ENCODE results near the gene PIK3CA.

PIK3CA gene

GRCh38 chr3:179288845-179289244 lies 140.7 kb downstream of the PIK3CA start:
- Histone ChIP-seq H3K4me3 (ENCODE audit: insufficient read depth, low read depth, low read length) (no peak overlapping the region), H3K4me1 (ENCODE audit: control insufficient read depth, insufficient read depth, low read length) (no peaks in the 10 kb centered on the region), H3K27ac (ENCODE audit: insufficient read depth, low read depth, low read length, poor library complexity, severe bottlenecking) (no peak overlapping the region), H3K36me3 (ENCODE audit: control insufficient read depth, insufficient read depth, low read length) (no peaks in the 10 kb centered on the region), H3K9me3 (ENCODE audit: control insufficient read depth, low read length) (no peaks in the 10 kb centered on the region), H3K27me3 (ENCODE audit: control insufficient read depth, insufficient read depth, low read length, poor library complexity, severe bottlenecking) (no peaks in the 10 kb centered on the region)
- 78 to 91% methylated on average over 4 of the region's 4 CpGs for WGBS, 2 experiments

DNA sequence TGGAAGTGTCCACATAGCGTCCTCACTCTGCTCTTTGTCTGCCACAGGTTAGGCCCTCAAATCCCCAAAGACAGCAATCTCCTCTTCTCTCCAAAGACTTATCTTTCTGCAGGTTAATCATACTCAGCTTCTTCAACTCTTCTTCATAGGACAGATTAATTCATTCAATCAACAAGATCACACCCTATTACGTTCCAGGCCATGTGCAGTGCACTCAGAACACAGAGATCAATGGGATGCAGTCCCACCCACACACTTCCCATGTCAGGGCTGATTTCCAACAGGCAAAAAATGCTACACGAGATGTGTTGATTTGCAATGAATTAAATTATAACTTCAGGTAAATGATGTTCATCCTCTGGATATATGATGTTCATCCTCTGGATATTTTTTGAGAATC lies 141.1 kb downstream of the PIK3CA start:
- no peaks in the 10 kb centered on the region for H3K4me1 ChIP-seq (ENCODE audit: control insufficient read depth, insufficient read depth, low read length)
- no peaks in the 10 kb centered on the region for H3K27me3 ChIP-seq (ENCODE audit: control insufficient read depth, insufficient read depth, low read length, poor library complexity, severe bottlenecking)
- no peaks in the 10 kb centered on the region for H3K9me3 ChIP-seq (ENCODE audit: control insufficient read depth, low read length)
- H3K27ac ChIP-seq (ENCODE audit: insufficient read depth, low read depth, low read length, poor library complexity, severe bottlenecking) = no peak overlapping the region
- no peaks in the 10 kb centered on the region for H3K36me3 ChIP-seq (ENCODE audit: control insufficient read depth, insufficient read depth, low read length)
- WGBS, 2 experiments = 76 to 80% methylated on average over 3 of the region's 3 CpGs
- no peak overlapping the region for H3K4me3 ChIP-seq (ENCODE audit: insufficient read depth, low read depth, low read length)

Measured in ectodermal cell (in vitro differentiated cells).